Testis (tissue), 3 donors: Measurements from ENCODE around the gene DENND1A. TPM values are rescaled to one million over a fixed set of nuclear protein-coding genes. Genes with fewer than 3 reads are reported as not detected.

Experiments
- DNase-seq: peaks from one replicate; pipeline ENCODE4 v3.0.0-alpha.2; 2019
- H3K27ac ChIP-seq, 2 donors: fragments of 200-600 bp; sonication (generic); one replicate each; pipeline ENCODE4 v1.5.1; 2019
- H3K27me3 ChIP-seq: fragments of 200-600 bp; sonication (generic); one replicate; pipeline ENCODE4 v1.5.1; 2019
- H3K36me3 ChIP-seq: fragments of 200-600 bp; sonication (generic); one replicate; pipeline ENCODE4 v1.5.1; 2017; ENCODE audit warnings: low read depth; ENCODE audit errors: missing control alignments
- H3K4me1 ChIP-seq: fragments of 200-600 bp; sonication (generic); one replicate; pipeline ENCODE4 v1.5.1; 2019
- H3K4me3 ChIP-seq, 2 donors: fragments of 200-600 bp; sonication (generic); one replicate each; pipeline ENCODE4 v1.5.1; 2017 to 2019
- H3K9me3 ChIP-seq: fragments of 200-600 bp; sonication (generic); one replicate; pipeline ENCODE4 v1.5.1; 2017
- CTCF ChIP-seq, 3 experiments: fragments of 450-650 bp in 2 of 3; fragments of 200-600 bp in 1 of 3; sonication (generic) in 1 of 3; IDR thresholded peaks; one replicate each; pipeline ENCODE4 v1.5.1; 2016 to 2019; ENCODE audit warnings: antibody characterized with exemption in 3 of 3, mild to moderate bottlenecking in 2 of 3, moderate library complexity in 1 of 3
- POLR2A ChIP-seq: fragments of 450-650 bp; IDR thresholded peaks from one replicate; pipeline ENCODE4 v1.6.1; 2017; ENCODE audit warnings: antibody characterized with exemption, mild to moderate bottlenecking, moderate library complexity
- WGBS, 2 donors: methylation state at CpG; one replicate each; pipeline ENCODE4 v1.1.5; 2018; 5-methylcytosine and 5-hydroxymethylcytosine counted together
- intact Hi-C: fragments of 100-400 bp; cut with DNase I; formaldehyde crosslinking; loops from one replicate; pipeline ENCODE4 v1.15.1; 2023; ENCODE audit warnings: low total_unique reads
- polyA plus RNA-seq: library from polyadenylated mRNA; stranded (reverse); fragments of 350-450 nt; fragmentation: Illumina TruSeq; extraction: RNeasy Lipid Tissue Mini Kit (QIAGEN cat#74804); gene quantifications from one replicate; pipeline ENCODE4 v1.2.3, GENCODE V29; 2014; ENCODE audit warnings: low read depth, low replicate concordance; ENCODE audit not compliant: insufficient read depth
- total RNA-seq, 2 donors: library from RNA; depleted of rRNA; stranded (reverse); fragments of >200 nt; gene quantifications; one replicate each; pipeline ENCODE4 v1.2.3, GENCODE V29; 2016

The DENND1A gene
- total and polyA plus RNA-seq, 3 donors from 2014 or later: 20.3 to 47.4 (median 44.9) TPM

GRCh38 chr9:123380852-123381705 lies 548.8 kb downstream of the DENND1A start:
- intact Hi-C loops: no loop called here
- Histone ChIP-seq H3K9me3 (no peaks in the 10 kb centered on the region), H3K4me3 (no peak overlapping the region), H3K27me3 (no peaks in the 10 kb centered on the region), H3K36me3 (no peaks in the 10 kb centered on the region), H3K27ac (no peak overlapping the region), H3K4me1 (no peaks in the 10 kb centered on the region)
- 87 to 92% methylated on average over 22 to 28 of the region's 28 CpGs for WGBS, 2 donors
- no peak for TF ChIP-seq CTCF (IDR thresholded peaks at IDR 0.05)
- no peak for TF ChIP-seq POLR2A
- DNase-seq: no peak

GRCh38 chr9:123378956-123379660 lies 550.8 kb downstream of the DENND1A start:
- Histone ChIP-seq H3K4me1 (no peaks in the 10 kb centered on the region), H3K36me3 (no peaks in the 10 kb centered on the region), H3K27me3 (no peaks in the 10 kb centered on the region), H3K4me3 (no peak overlapping the region), H3K9me3 (no peaks in the 10 kb centered on the region), H3K27ac (no peak overlapping the region)
- intact Hi-C loops: no loop called here
- DNase-seq: no peak
- TF ChIP-seq CTCF (IDR thresholded peaks at IDR 0.05): no peak
- no peak for TF ChIP-seq POLR2A
- 86 to 97% methylated on average over 5 to 29 of the region's 30 CpGs for WGBS, 2 donors

GRCh38 chr9:123378025-123378424 lies 551.9 kb downstream of the DENND1A start:
- Histone ChIP-seq H3K27ac (no peak overlapping the region), H3K4me3 (no peak overlapping the region), H3K27me3 (no peaks in the 10 kb centered on the region), H3K36me3 (no peaks in the 10 kb centered on the region), H3K4me1 (no peaks in the 10 kb centered on the region), H3K9me3 (no peaks in the 10 kb centered on the region)
- WGBS, 2 donors: 68 to 80% methylated on average over 3 to 10 of the region's 10 CpGs
- no peak for TF ChIP-seq POLR2A
- no peak for TF ChIP-seq CTCF (IDR thresholded peaks at IDR 0.05)
- intact Hi-C loops: no loop called here
- DNase-seq: no peak

GRCh38 chr9:123377211-123377971 lies 552.5 kb downstream of the DENND1A start:
- DNase-seq: no peak
- Histone ChIP-seq H3K36me3 (no peaks in the 10 kb centered on the region), H3K4me3 (no peak overlapping the region), H3K4me1 (no peaks in the 10 kb centered on the region), H3K9me3 (no peaks in the 10 kb centered on the region), H3K27me3 (no peaks in the 10 kb centered on the region), H3K27ac (no peak overlapping the region)
- TF ChIP-seq POLR2A (no peak), CTCF (IDR thresholded peaks at IDR 0.05) (no peak)
- 71 to 79% methylated on average over 13 to 21 of the region's 21 CpGs for WGBS, 2 donors
- intact Hi-C loops: no loop called here
